C4-2B (cell line): ENCODE results near the gene TNFSF8.

Experiments used
- CTCF ChIP-seq: fragments of 450-650 bp; conservative IDR thresholded peaks from 2 replicates; pipeline ENCODE4 v1.5.1; 2017; ENCODE audit warnings: mild to moderate bottlenecking
- ZFX ChIP-seq: fragments of 450-650 bp; IDR thresholded peaks from 2 replicates; pipeline ENCODE4 v1.6.1; 2017

- no peak for TF ChIP-seq ZFX
- TF ChIP-seq CTCF: no peak
Measured at GRCh38 chr9:114928671-114929070, 1.7 kb downstream of the TNFSF8 start.
